Measurements from ENCODE around the gene METAP1. TPM values are rescaled to one million over a fixed set of nuclear protein-coding genes. Genes with fewer than 3 reads are reported as not detected.

METAP1 gene
- total and polyA plus RNA-seq, 2 experiments from 2014 or later, result 64.1 to 122 TPM

- Histone ChIP-seq H3K4me1 (ENCODE audit: insufficient read depth) (no peaks in the 10 kb centered on the region), H3K27ac (ENCODE audit: low read depth) (no peak overlapping the region), H3K36me3 (ENCODE audit: insufficient read depth) (no peaks in the 10 kb centered on the region), H3K4me2 (no peak overlapping the region), H2AFZ (no peak overlapping the region), H4K20me1 (replicated peaks; ENCODE audit: insufficient read depth) (no peaks in the 10 kb centered on the region), H3F3A (replicated peaks; ENCODE audit: low read depth) (no peaks in the 10 kb centered on the region), H3K27me3 (ENCODE audit: insufficient read depth) (no peaks in the 10 kb centered on the region), H3K79me2 (replicated peaks; ENCODE audit: insufficient read depth) (no peaks in the 10 kb centered on the region), H3K9me2 (ENCODE audit: insufficient read depth) (no peaks in the 10 kb centered on the region), H3K4me3 (no peak overlapping the region)
- Mint-ChIP-seq H3K36me3 (ENCODE audit: low read depth) (no peaks in the 10 kb centered on the region), H3K27me3 (ENCODE audit: insufficient read depth, low read depth, poor library complexity) (peaks cover 2% of the 10 kb centered on the region), H3K9me3 (peaks cover under 1% of the 10 kb centered on the region; the same call in 1 of the 3 replicates), H3K4me1 (no peaks in the 10 kb centered on the region), H3K4me3 (no peak overlapping the region), H3K27ac (no peak overlapping the region)
- no peak for ATAC-seq
- TF ChIP-seq, protein P1, sequence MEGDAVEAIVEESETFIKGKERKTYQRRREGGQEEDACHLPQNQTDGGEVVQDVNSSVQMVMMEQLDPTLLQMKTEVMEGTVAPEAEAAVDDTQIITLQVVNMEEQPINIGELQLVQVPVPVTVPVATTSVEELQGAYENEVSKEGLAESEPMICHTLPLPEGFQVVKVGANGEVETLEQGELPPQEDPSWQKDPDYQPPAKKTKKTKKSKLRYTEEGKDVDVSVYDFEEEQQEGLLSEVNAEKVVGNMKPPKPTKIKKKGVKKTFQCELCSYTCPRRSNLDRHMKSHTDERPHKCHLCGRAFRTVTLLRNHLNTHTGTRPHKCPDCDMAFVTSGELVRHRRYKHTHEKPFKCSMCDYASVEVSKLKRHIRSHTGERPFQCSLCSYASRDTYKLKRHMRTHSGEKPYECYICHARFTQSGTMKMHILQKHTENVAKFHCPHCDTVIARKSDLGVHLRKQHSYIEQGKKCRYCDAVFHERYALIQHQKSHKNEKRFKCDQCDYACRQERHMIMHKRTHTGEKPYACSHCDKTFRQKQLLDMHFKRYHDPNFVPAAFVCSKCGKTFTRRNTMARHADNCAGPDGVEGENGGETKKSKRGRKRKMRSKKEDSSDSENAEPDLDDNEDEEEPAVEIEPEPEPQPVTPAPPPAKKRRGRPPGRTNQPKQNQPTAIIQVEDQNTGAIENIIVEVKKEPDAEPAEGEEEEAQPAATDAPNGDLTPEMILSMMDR (conservative IDR thresholded peaks at IDR 0.05; ENCODE audit: low read depth in 2 of 2), result no peak
- TF ChIP-seq EZH2 (IDR thresholded peaks at IDR 0.05; ENCODE audit: low read depth, unreplicated experiment) (no peak), ZNF331 (CRISPR knock-in tag; IDR thresholded peaks at IDR 0.05; ENCODE audit: low read depth) (no peak), ETS1 (IDR thresholded peaks at IDR 0.05) (no peak), REST (IDR thresholded peaks at IDR 0.05; ENCODE audit: unreplicated experiment) (no peak), JUNB (IDR thresholded peaks at IDR 0.05; ENCODE audit: unreplicated experiment) (no peak), ZNF114 (CRISPR knock-in tag; IDR thresholded peaks at IDR 0.05) (no peak), EZH2phosphoT487 (IDR thresholded peaks at IDR 0.05; ENCODE audit: unreplicated experiment) (no peak), STAT1 (IDR thresholded peaks at IDR 0.05; ENCODE audit: unreplicated experiment) (no peak), NANOG (IDR thresholded peaks at IDR 0.05; ENCODE audit: borderline replicate concordance) (no peak), CREB1 (CRISPR knock-in tag; IDR thresholded peaks at IDR 0.05; ENCODE audit: low read depth) (no peak), POLR2AphosphoS5 (IDR thresholded peaks at IDR 0.05; ENCODE audit: low read depth) (no peak)
- TF ChIP-seq, protein P2, sequence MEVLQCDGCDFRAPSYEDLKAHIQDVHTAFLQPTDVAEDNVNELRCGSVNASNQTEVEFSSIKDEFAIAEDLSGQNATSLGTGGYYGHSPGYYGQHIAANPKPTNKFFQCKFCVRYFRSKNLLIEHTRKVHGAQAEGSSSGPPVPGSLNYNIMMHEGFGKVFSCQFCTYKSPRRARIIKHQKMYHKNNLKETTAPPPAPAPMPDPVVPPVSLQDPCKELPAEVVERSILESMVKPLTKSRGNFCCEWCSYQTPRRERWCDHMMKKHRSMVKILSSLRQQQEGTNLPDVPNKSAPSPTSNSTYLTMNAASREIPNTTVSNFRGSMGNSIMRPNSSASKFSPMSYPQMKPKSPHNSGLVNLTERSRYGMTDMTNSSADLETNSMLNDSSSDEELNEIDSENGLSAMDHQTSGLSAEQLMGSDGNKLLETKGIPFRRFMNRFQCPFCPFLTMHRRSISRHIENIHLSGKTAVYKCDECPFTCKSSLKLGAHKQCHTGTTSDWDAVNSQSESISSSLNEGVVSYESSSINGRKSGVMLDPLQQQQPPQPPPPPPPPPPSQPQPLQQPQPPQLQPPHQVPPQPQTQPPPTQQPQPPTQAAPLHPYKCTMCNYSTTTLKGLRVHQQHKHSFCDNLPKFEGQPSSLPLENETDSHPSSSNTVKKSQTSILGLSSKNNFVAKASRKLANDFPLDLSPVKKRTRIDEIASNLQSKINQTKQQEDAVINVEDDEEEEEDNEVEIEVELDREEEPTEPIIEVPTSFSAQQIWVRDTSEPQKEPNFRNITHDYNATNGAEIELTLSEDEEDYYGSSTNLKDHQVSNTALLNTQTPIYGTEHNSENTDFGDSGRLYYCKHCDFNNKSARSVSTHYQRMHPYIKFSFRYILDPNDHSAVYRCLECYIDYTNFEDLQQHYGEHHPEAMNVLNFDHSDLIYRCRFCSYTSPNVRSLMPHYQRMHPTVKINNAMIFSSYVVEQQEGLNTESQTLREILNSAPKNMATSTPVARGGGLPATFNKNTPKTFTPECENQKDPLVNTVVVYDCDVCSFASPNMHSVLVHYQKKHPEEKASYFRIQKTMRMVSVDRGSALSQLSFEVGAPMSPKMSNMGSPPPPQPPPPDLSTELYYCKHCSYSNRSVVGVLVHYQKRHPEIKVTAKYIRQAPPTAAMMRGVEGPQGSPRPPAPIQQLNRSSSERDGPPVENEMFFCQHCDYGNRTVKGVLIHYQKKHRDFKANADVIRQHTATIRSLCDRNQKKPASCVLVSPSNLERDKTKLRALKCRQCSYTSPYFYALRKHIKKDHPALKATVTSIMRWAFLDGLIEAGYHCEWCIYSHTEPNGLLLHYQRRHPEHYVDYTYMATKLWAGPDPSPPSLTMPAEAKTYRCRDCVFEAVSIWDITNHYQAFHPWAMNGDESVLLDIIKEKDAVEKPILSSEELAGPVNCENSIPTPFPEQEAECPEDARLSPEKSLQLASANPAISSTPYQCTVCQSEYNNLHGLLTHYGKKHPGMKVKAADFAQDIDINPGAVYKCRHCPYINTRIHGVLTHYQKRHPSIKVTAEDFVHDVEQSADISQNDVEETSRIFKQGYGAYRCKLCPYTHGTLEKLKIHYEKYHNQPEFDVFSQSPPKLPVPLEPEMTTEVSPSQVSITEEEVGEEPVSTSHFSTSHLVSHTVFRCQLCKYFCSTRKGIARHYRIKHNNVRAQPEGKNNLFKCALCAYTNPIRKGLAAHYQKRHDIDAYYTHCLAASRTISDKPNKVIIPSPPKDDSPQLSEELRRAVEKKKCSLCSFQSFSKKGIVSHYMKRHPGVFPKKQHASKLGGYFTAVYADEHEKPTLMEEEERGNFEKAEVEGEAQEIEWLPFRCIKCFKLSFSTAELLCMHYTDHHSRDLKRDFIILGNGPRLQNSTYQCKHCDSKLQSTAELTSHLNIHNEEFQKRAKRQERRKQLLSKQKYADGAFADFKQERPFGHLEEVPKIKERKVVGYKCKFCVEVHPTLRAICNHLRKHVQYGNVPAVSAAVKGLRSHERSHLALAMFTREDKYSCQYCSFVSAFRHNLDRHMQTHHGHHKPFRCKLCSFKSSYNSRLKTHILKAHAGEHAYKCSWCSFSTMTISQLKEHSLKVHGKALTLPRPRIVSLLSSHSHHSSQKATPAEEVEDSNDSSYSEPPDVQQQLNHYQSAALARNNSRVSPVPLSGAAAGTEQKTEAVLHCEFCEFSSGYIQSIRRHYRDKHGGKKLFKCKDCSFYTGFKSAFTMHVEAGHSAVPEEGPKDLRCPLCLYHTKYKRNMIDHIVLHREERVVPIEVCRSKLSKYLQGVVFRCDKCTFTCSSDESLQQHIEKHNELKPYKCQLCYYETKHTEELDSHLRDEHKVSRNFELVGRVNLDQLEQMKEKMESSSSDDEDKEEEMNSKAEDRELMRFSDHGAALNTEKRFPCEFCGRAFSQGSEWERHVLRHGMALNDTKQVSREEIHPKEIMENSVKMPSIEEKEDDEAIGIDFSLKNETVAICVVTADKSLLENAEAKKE (CRISPR knock-in tag; IDR thresholded peaks at IDR 0.05), result no peak
- DNase-seq (ENCODE audit: low spot score), result no peak
These were observed 44.6 kb upstream of the METAP1 start for GRCh38 chr4:98950925-98951324.

Measured in GM23338 (cell line).